SU-DHL-6 (cell line): Measurements from ENCODE around the gene GRAMD1B.
A peak's percentile ranks its signal among the peaks of the same experiment; 100 is the strongest.

Experiments
- EZH2phosphoT487 ChIP-seq: fragments of 200-600 bp; sonication (generic), shearing (Covaris generic); conservative IDR thresholded peaks from 2 replicates; pipeline ENCODE4 v1.6.1; 2018; ENCODE audit warnings: mild to moderate bottlenecking, antibody characterized with exemption, low read length, moderate library complexity, mixed read lengths
- TF ChIP-seq, protein P1 (sequence below): fragments of 200-600 bp; sonication (generic); IDR thresholded peaks from one replicate; pipeline ENCODE4 v1.5.1; 2017; ENCODE audit warnings: antibody characterized with exemption, mild to moderate bottlenecking, low read length, moderate library complexity; ENCODE audit not compliant: insufficient read depth, poor library complexity, severe bottlenecking

- TF ChIP-seq, protein P1, sequence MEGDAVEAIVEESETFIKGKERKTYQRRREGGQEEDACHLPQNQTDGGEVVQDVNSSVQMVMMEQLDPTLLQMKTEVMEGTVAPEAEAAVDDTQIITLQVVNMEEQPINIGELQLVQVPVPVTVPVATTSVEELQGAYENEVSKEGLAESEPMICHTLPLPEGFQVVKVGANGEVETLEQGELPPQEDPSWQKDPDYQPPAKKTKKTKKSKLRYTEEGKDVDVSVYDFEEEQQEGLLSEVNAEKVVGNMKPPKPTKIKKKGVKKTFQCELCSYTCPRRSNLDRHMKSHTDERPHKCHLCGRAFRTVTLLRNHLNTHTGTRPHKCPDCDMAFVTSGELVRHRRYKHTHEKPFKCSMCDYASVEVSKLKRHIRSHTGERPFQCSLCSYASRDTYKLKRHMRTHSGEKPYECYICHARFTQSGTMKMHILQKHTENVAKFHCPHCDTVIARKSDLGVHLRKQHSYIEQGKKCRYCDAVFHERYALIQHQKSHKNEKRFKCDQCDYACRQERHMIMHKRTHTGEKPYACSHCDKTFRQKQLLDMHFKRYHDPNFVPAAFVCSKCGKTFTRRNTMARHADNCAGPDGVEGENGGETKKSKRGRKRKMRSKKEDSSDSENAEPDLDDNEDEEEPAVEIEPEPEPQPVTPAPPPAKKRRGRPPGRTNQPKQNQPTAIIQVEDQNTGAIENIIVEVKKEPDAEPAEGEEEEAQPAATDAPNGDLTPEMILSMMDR: peak; percentile 41
- TF ChIP-seq EZH2phosphoT487: no peak
Measured at GRCh38 chr11:123407130-123407995, 22.7 kb upstream of the GRAMD1B start.
